ENCODE measurements around the gene GRIN1.

Gene GRIN1

GRCh38 chr9:137148661-137149060, 9.7 kb downstream of the GRIN1 start:
- no peak for DNase-seq

- no peak for DNase-seq
Measured at GRCh38 chr9:137149363-137149762, 10.4 kb downstream of the GRIN1 start.

- DNase-seq, result no peak
Measured at GRCh38 chr9:137149942-137150616, 11.1 kb downstream of the GRIN1 start.

- no peak for DNase-seq
Measured at GRCh38 chr9:137150617-137151457, 11.9 kb downstream of the GRIN1 start.

- DNase-seq, result no peak
Measured at GRCh38 chr9:137152844-137153405, 14.0 kb downstream of the GRIN1 start.

GRCh38 chr9:137156567-137157375, 17.8 kb downstream of the GRIN1 start:
- DNase-seq, result no peak

- no peak for DNase-seq
Measured at GRCh38 chr9:137157618-137158415, 18.9 kb downstream of the GRIN1 start.

GRCh38 chr9:137158625-137159024, 19.7 kb downstream of the GRIN1 start:
- DNase-seq, result no peak

- no peak for DNase-seq
Measured at GRCh38 chr9:137159105-137160053, 20.4 kb downstream of the GRIN1 start.

- no peak for DNase-seq
Measured at GRCh38 chr9:137160054-137160425, 21.1 kb downstream of the GRIN1 start.

- DNase-seq, result no peak
Measured at GRCh38 chr9:137160716-137161557, 22.0 kb downstream of the GRIN1 start.

GRCh38 chr9:137161558-137162486, 22.9 kb downstream of the GRIN1 start:
- DNase-seq, result no peak

- no peak for DNase-seq
Measured at GRCh38 chr9:137162505-137163364, 23.8 kb downstream of the GRIN1 start.

- DNase-seq, result no peak
Measured at GRCh38 chr9:137163365-137163715, 24.4 kb downstream of the GRIN1 start.

GRCh38 chr9:137163805-137164204, 24.9 kb downstream of the GRIN1 start:
- no peak for DNase-seq

GRCh38 chr9:137164370-137165249, 25.7 kb downstream of the GRIN1 start:
- DNase-seq, result no peak

GRCh38 chr9:137165250-137165836, 26.4 kb downstream of the GRIN1 start:
- DNase-seq, result no peak
